IMR-90 (cell line): ENCODE data around the gene MEP1B. TPM values are rescaled to one million over a fixed set of nuclear protein-coding genes. Genes with fewer than 3 reads are reported as not detected.

Experiments
- ATAC-seq: fragments of 200-7000 bp; cut with Tn5 transposase; 2 replicates; pipeline ENCODE4 v1.9.1; 2020; ENCODE audit warnings: low read depth, mild to moderate bottlenecking, moderate library complexity
- BruUV-seq: library from RNA; stranded (reverse); fragments of 400-500 nt; replicated peaks from 2 replicates; lab custom pipeline; 2021; lab: Mats Ljungman, UMichigan
- CTCF ChIA-PET: fragments of 300-600 bp; formaldehyde crosslinking; extraction: SDS; loops from one replicate; lab custom pipeline; 2021; ENCODE audit warnings: antibody characterized with exemption; lab: Yijun Ruan, JAX
- POLR2A ChIA-PET: fragments of 300-600 bp; sonication (Branson Sonifier 250); formaldehyde crosslinking; loops from one replicate; lab custom pipeline; 2022; ENCODE audit warnings: antibody characterized with exemption; ENCODE audit not compliant: unreplicated experiment; lab: Charles Lee
- DNase-seq: peaks from one replicate; pipeline ENCODE4 v3.0.0; 2013
- H2AFZ ChIP-seq: replicated peaks from 2 replicates; pipeline ENCODE3; 2013; ENCODE audit warnings: low read length, mild to moderate bottlenecking; ENCODE audit not compliant: poor library complexity
- H2AK5ac ChIP-seq: 2 replicates; pipeline ENCODE4 v1.6.1; 2013; ENCODE audit warnings: low read depth, low read length, inconsistent platforms
- H2AK9ac ChIP-seq: replicated peaks from 2 replicates; pipeline ENCODE3; 2013; ENCODE audit warnings: mild to moderate bottlenecking, low read depth, low read length, moderate library complexity; ENCODE audit not compliant: poor library complexity
- H2BK120ac ChIP-seq: 2 replicates; pipeline ENCODE4 v1.6.1; 2013; ENCODE audit warnings: low read depth, low read length, inconsistent platforms
- H2BK15ac ChIP-seq: 3 replicates; pipeline ENCODE4 v1.6.1; 2013; ENCODE audit warnings: low read depth, low read length, inconsistent platforms
- H2BK20ac ChIP-seq: 2 replicates; pipeline ENCODE4 v1.6.1; 2013; ENCODE audit warnings: low read depth, mild to moderate bottlenecking, inconsistent platforms, low read length, moderate library complexity
- H2BK5ac ChIP-seq: 2 replicates; pipeline ENCODE4 v1.6.1; 2013; ENCODE audit warnings: mild to moderate bottlenecking, low read depth, low read length, inconsistent platforms; ENCODE audit not compliant: poor library complexity, severe bottlenecking
- H3K14ac ChIP-seq: replicated peaks from 2 replicates; pipeline ENCODE4 v1.6.1; 2013; ENCODE audit warnings: low read depth, low read length, inconsistent platforms
- H3K18ac ChIP-seq: 2 replicates; pipeline ENCODE4 v1.6.1; 2013; ENCODE audit warnings: low read depth, low read length, control low read depth
- H3K23ac ChIP-seq: 2 replicates; pipeline ENCODE4 v1.6.1; 2013; ENCODE audit warnings: low read depth, low read length, inconsistent platforms
- H3K27ac ChIP-seq: 2 replicates; pipeline ENCODE4 v1.5.1; 2013; ENCODE audit warnings: mild to moderate bottlenecking, control low read depth, low read length; ENCODE audit not compliant: insufficient read depth
- H3K27me3 ChIP-seq: 2 replicates; pipeline ENCODE4 v1.6.1; 2013; ENCODE audit warnings: low read length; ENCODE audit not compliant: control insufficient read depth, insufficient read depth
- H3K36me3 ChIP-seq: 2 replicates; pipeline ENCODE4 v1.6.1; 2013; ENCODE audit warnings: low read length, mixed read lengths; ENCODE audit not compliant: control insufficient read depth, insufficient read depth
- H3K4ac ChIP-seq: 2 replicates; pipeline ENCODE4 v1.6.1; 2013; ENCODE audit warnings: low read depth, low read length, inconsistent platforms
- H3K4me1 ChIP-seq: 2 replicates; pipeline ENCODE4 v1.6.1; 2013; ENCODE audit warnings: low read length, mixed read lengths; ENCODE audit not compliant: control insufficient read depth, insufficient read depth
- H3K4me2 ChIP-seq: 2 replicates; pipeline ENCODE4 v1.6.1; 2013; ENCODE audit warnings: low read depth, mild to moderate bottlenecking, control low read depth, low read length, moderate library complexity
- H3K4me3 ChIP-seq: 2 replicates; pipeline ENCODE4 v1.5.1; 2013; ENCODE audit warnings: low read depth, mild to moderate bottlenecking, control low read depth, low read length, moderate library complexity; ENCODE audit not compliant: insufficient read depth
- H3K56ac ChIP-seq: 2 replicates; pipeline ENCODE4 v1.6.1; 2013; ENCODE audit warnings: low read length, inconsistent platforms; ENCODE audit not compliant: insufficient read depth; ENCODE audit errors: extremely low read depth
- H3K79me1 ChIP-seq, 2 experiments: 2 replicates each; pipeline ENCODE4 v1.6.1; 2013; ENCODE audit warnings: low read length in 2 of 2, inconsistent platforms in 1 of 2, low read depth in 1 of 2
- H3K9ac ChIP-seq: 2 replicates; pipeline ENCODE4 v1.6.1; 2013; ENCODE audit warnings: low read depth, low read length, control low read depth
- H3K9me1 ChIP-seq: 2 replicates; pipeline ENCODE4 v1.6.1; 2013; ENCODE audit warnings: low read length, inconsistent platforms; ENCODE audit not compliant: insufficient read depth
- H3K9me3 ChIP-seq: 2 replicates; pipeline ENCODE4 v1.6.1; 2013; ENCODE audit warnings: low read length; ENCODE audit not compliant: control insufficient read depth, insufficient read depth
- H4K20me1 ChIP-seq: 2 replicates; pipeline ENCODE4 v1.6.1; 2013; ENCODE audit warnings: low read length, inconsistent platforms; ENCODE audit not compliant: insufficient read depth
- H4K5ac ChIP-seq: 2 replicates; pipeline ENCODE4 v1.6.1; 2013; ENCODE audit warnings: mild to moderate bottlenecking, low read depth, low read length, control low read depth
- H4K8ac ChIP-seq, 2 experiments: 2 replicates each; pipeline ENCODE4 v1.6.1; 2013; ENCODE audit warnings: low read depth in 2 of 2, low read length in 2 of 2, control low read depth in 1 of 2, inconsistent platforms in 1 of 2
- H4K91ac ChIP-seq: 2 replicates; pipeline ENCODE4 v1.6.1; 2013; ENCODE audit warnings: low read depth, low read length, inconsistent platforms; ENCODE audit not compliant: insufficient read depth
- BHLHE40 ChIP-seq: fragments of 150-350 bp; IDR thresholded peaks from 2 replicates; pipeline ENCODE4 v1.6.1; 2016; ENCODE audit warnings: mild to moderate bottlenecking, low read depth, low read length
- CEBPB ChIP-seq: IDR thresholded peaks from 2 replicates; pipeline ENCODE4 v1.6.1; 2012; ENCODE audit warnings: low read depth, low read length, improper control_type of control experiment
- CHD1 ChIP-seq: IDR thresholded peaks from 2 replicates; pipeline ENCODE4 v1.6.1; 2012; ENCODE audit warnings: low read depth, low read length, improper control_type of control experiment
- CTCF ChIP-seq: conservative IDR thresholded peaks from 2 replicates; pipeline ENCODE4 v1.5.1; 2012; ENCODE audit warnings: mild to moderate bottlenecking, low read depth, low read length, improper control_type of control experiment
- ELK1 ChIP-seq: fragments of 150-350 bp; IDR thresholded peaks from 2 replicates; pipeline ENCODE4 v1.6.1; 2016; ENCODE audit warnings: low read depth, mild to moderate bottlenecking, low read length, moderate library complexity, borderline replicate concordance
- FOS ChIP-seq: fragments of 150-350 bp; IDR thresholded peaks from 2 replicates; pipeline ENCODE4 v1.6.1; 2016; ENCODE audit warnings: low read depth, low read length
- MAZ ChIP-seq: IDR thresholded peaks from 2 replicates; pipeline ENCODE4 v1.6.1; 2012; ENCODE audit warnings: low read depth, mild to moderate bottlenecking, low read length, improper control_type of control experiment, moderate library complexity, borderline replicate concordance
- NFE2L2 ChIP-seq: fragments of 150-350 bp; IDR thresholded peaks from 2 replicates; pipeline ENCODE4 v1.6.1; 2016; ENCODE audit warnings: low read depth, mild to moderate bottlenecking, low read length
- POLR2A ChIP-seq: IDR thresholded peaks from 2 replicates; pipeline ENCODE4 v1.6.1; 2012; ENCODE audit warnings: mild to moderate bottlenecking, low read depth, low read length
- RFX5 ChIP-seq: IDR thresholded peaks from 2 replicates; pipeline ENCODE4 v1.8.0; 2012; ENCODE audit warnings: low read depth, mild to moderate bottlenecking, low read length, moderate library complexity
- SMC3 ChIP-seq: fragments of 150-350 bp; IDR thresholded peaks from 2 replicates; pipeline ENCODE4 v1.6.1; 2016; ENCODE audit warnings: low read depth, mild to moderate bottlenecking, antibody characterized with exemption, low read length, moderate library complexity
- USF2 ChIP-seq: fragments of 150-350 bp; IDR thresholded peaks from 2 replicates; pipeline ENCODE4 v1.6.1; 2017; ENCODE audit warnings: mild to moderate bottlenecking, antibody characterized with exemption, low read length, low read depth
- WGBS, 2 experiments: methylation state at CpG; one replicate each; pipeline versions ENCODE4 v1.1.5 to v1.1.7; 2013; ENCODE audit warnings: missing lambda C conversion rate in 2 of 2; ENCODE audit not compliant: insufficient read length in 1 of 2; ENCODE audit errors: extremely low coverage in 2 of 2; 5-methylcytosine and 5-hydroxymethylcytosine counted together
- dilution Hi-C: fragments of 300-500 bp; cut with HindIII; formaldehyde crosslinking; loops from one replicate; pipeline ENCODE4 v1.14.3; 2018; ENCODE audit warnings: low sequenced_read_pairs; ENCODE audit not compliant: unreplicated experiment
- in situ Hi-C: fragments of 300-500 bp; cut with MboI; formaldehyde crosslinking; loops from 3 replicates; pipeline ENCODE4 v1.14.3; 2019; ENCODE audit warnings: low sequenced_read_pairs, inconsistent platforms, mixed read lengths
- intact Hi-C: fragments of 100-400 bp; cut with micrococcal nuclease; formaldehyde crosslinking; loops from 2 replicates; pipeline ENCODE4 v1.10.0; 2022
- polyA plus RNA-seq, 3 experiments: library from polyadenylated mRNA; depleted of rRNA; stranded (reverse); fragments of >200 nt; gene quantifications; 2 replicates each; pipeline ENCODE4 v1.2.3, GENCODE V29; 2012; ENCODE audit warnings: low replicate concordance in 1 of 3
- total RNA-seq: library from RNA; depleted of rRNA; stranded (reverse); fragments of >200 nt; gene quantifications from 2 replicates; pipeline ENCODE4 v1.2.3, GENCODE V29; 2012

Gene MEP1B
- total and polyA plus RNA-seq, 2 of the 4 experiments (the other 2 are of a cell fraction): not detected

GRCh38 chr18:32152705-32153448, 37.0 kb upstream of the MEP1B start:
- Histone ChIP-seq H4K91ac (no peak overlapping the region), H3K4ac (no peak overlapping the region), H2AK5ac (no peak overlapping the region), H4K8ac (no peak overlapping the region), H2BK20ac (no peak overlapping the region), H2AFZ (no peak overlapping the region), H3K4me1 (no peaks in the 10 kb centered on the region), H4K20me1 (no peaks in the 10 kb centered on the region), H3K79me1 (no peaks in the 10 kb centered on the region), H3K9me3 (no peaks in the 10 kb centered on the region), H3K23ac (no peak overlapping the region), H3K4me3 (no peak overlapping the region), H3K27ac (no peak overlapping the region), H3K4me2 (no peak overlapping the region), H4K5ac (no peak overlapping the region), H3K18ac (no peak overlapping the region), H3K56ac (no peak overlapping the region), H3K14ac (no peak overlapping the region), H2BK120ac (no peak overlapping the region), H3K9ac (no peak overlapping the region), H3K36me3 (no peaks in the 10 kb centered on the region), H3K9me1 (no peaks in the 10 kb centered on the region), H3K27me3 (peaks cover 2% of the 10 kb centered on the region; the same call in 1 of the 2 replicates), H2BK5ac (no peak overlapping the region), H2BK15ac (no peak overlapping the region), H2AK9ac (no peak overlapping the region)
- in situ Hi-C loops (no loop called here), dilution Hi-C loops (no loop called here), intact Hi-C loops (no loop called here)
- no TSS peak for BruUV-seq
- no peak for ATAC-seq
- no CpG with 5 or more reads among the region's 5 CpGs for WGBS, 2 experiments
- CTCF ChIA-PET: interaction anchor here (0.7 kb wide), 1 partner anchor 318 kb away, joined by 4 read pairs; the partner anchor contains the start of gene GAREM1
- TF ChIP-seq USF2 (no peak), SMC3 (no peak), CEBPB (no peak), FOS (no peak), NFE2L2 (no peak), RFX5 (no peak), BHLHE40 (no peak), CTCF (no peak), POLR2A (no peak), MAZ (no peak), ELK1 (no peak), CHD1 (no peak)
- no peak for DNase-seq
- POLR2A ChIA-PET: no interaction called here
